Neural progenitor cell (in vitro differentiated cells): ENCODE results near the gene LRRTM3.

Experiments used
- EZH2 ChIP-seq: fragments of 200-600 bp; sonication (generic); IDR thresholded peaks from 2 replicates; pipeline ENCODE4 v1.6.1; 2017; ENCODE audit warnings: antibody characterized with exemption, mild to moderate bottlenecking, moderate library complexity
- EZH2phosphoT487 ChIP-seq: fragments of 200-600 bp; sonication (generic); IDR thresholded peaks from 2 replicates; pipeline ENCODE4 v1.6.1; 2017; ENCODE audit warnings: antibody characterized with exemption
- TF ChIP-seq, protein P1 (sequence below): fragments of 200-600 bp; sonication (generic); IDR thresholded peaks from 2 replicates; pipeline ENCODE4 v1.5.1; 2017; ENCODE audit warnings: antibody characterized with exemption, mild to moderate bottlenecking

DNA sequence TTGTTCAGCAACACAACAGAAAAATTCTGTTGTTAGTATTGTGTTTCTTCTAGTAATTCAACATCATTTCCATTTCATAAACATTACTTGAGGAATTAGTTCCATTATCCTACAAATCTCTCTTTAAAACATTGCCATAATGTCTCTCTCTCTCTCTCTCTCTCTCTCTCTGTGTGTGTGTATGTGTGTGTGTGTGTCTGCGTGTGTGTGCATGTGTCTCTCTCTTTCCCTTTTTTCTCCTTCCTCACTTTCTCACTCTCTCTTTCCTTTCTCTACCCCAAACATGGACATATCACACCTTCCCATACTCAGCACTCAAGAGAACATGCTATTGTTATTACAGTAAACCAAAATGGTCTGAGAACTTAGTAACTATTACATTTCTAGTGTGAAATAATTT, 16.6 kb downstream of the LRRTM3 start:
- TF ChIP-seq, protein P1, sequence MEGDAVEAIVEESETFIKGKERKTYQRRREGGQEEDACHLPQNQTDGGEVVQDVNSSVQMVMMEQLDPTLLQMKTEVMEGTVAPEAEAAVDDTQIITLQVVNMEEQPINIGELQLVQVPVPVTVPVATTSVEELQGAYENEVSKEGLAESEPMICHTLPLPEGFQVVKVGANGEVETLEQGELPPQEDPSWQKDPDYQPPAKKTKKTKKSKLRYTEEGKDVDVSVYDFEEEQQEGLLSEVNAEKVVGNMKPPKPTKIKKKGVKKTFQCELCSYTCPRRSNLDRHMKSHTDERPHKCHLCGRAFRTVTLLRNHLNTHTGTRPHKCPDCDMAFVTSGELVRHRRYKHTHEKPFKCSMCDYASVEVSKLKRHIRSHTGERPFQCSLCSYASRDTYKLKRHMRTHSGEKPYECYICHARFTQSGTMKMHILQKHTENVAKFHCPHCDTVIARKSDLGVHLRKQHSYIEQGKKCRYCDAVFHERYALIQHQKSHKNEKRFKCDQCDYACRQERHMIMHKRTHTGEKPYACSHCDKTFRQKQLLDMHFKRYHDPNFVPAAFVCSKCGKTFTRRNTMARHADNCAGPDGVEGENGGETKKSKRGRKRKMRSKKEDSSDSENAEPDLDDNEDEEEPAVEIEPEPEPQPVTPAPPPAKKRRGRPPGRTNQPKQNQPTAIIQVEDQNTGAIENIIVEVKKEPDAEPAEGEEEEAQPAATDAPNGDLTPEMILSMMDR = no peak
- TF ChIP-seq EZH2 (no peak), EZH2phosphoT487 (no peak)
